ENCODE data around the gene WDR88.

- TF ChIP-seq EP300 (IDR thresholded peaks at IDR 0.05), result no peak
- TF ChIP-seq, protein P1, sequence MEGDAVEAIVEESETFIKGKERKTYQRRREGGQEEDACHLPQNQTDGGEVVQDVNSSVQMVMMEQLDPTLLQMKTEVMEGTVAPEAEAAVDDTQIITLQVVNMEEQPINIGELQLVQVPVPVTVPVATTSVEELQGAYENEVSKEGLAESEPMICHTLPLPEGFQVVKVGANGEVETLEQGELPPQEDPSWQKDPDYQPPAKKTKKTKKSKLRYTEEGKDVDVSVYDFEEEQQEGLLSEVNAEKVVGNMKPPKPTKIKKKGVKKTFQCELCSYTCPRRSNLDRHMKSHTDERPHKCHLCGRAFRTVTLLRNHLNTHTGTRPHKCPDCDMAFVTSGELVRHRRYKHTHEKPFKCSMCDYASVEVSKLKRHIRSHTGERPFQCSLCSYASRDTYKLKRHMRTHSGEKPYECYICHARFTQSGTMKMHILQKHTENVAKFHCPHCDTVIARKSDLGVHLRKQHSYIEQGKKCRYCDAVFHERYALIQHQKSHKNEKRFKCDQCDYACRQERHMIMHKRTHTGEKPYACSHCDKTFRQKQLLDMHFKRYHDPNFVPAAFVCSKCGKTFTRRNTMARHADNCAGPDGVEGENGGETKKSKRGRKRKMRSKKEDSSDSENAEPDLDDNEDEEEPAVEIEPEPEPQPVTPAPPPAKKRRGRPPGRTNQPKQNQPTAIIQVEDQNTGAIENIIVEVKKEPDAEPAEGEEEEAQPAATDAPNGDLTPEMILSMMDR (IDR thresholded peaks at IDR 0.05), result no peak
Measured at GRCh38 chr19:33197591-33198000, 65.7 kb downstream of the WDR88 start.
